Progenitor cell of endocrine pancreas (in vitro differentiated cells): ENCODE data around the gene SLC25A38. TPM values are rescaled to one million over a fixed set of nuclear protein-coding genes. Genes with fewer than 3 reads are reported as not detected.

Experiments used
- DNase-seq: peaks from one replicate; pipeline ENCODE4 v3.0.0; 2021; ENCODE audit warnings: low spot score; ENCODE audit not compliant: unreplicated experiment
- H3K27ac Mint-ChIP-seq: 2 replicates; pipeline ENCODE4 v1.8.0; 2021; ENCODE audit warnings: mild to moderate bottlenecking, moderate library complexity, mixed read lengths
- H3K27me3 Mint-ChIP-seq: 2 replicates; pipeline ENCODE4 v1.8.0; 2021; ENCODE audit warnings: mixed read lengths
- H3K36me3 Mint-ChIP-seq: 2 replicates; pipeline ENCODE4 v1.8.0; 2022; ENCODE audit warnings: mixed read lengths; ENCODE audit not compliant: insufficient read depth
- H3K4me1 Mint-ChIP-seq: 2 replicates; pipeline ENCODE4 v1.8.0; 2021; ENCODE audit warnings: low read depth, mixed read lengths
- H3K4me3 Mint-ChIP-seq: 2 replicates; pipeline ENCODE4 v1.8.0; 2021; ENCODE audit warnings: low read depth, mild to moderate bottlenecking, moderate library complexity, mixed read lengths
- H3K9me3 Mint-ChIP-seq: 2 replicates; pipeline ENCODE4 v1.8.0; 2021; ENCODE audit warnings: low read depth, mixed read lengths
- total RNA-seq: library from RNA; stranded (reverse); gene quantifications from 2 replicates; pipeline ENCODE4 v1.2.1, GENCODE V29; 2021
- TF ChIP-seq, protein P1 (sequence below): fragments of 200-600 bp; sonication (generic); IDR thresholded peaks from one replicate; pipeline ENCODE4 v1.5.0; 2021; ENCODE audit warnings: antibody characterized with exemption, mild to moderate bottlenecking; ENCODE audit not compliant: unreplicated experiment

Gene SLC25A38
- total RNA-seq, 1 donor from 2014 or later: 38.0 TPM

DNA sequence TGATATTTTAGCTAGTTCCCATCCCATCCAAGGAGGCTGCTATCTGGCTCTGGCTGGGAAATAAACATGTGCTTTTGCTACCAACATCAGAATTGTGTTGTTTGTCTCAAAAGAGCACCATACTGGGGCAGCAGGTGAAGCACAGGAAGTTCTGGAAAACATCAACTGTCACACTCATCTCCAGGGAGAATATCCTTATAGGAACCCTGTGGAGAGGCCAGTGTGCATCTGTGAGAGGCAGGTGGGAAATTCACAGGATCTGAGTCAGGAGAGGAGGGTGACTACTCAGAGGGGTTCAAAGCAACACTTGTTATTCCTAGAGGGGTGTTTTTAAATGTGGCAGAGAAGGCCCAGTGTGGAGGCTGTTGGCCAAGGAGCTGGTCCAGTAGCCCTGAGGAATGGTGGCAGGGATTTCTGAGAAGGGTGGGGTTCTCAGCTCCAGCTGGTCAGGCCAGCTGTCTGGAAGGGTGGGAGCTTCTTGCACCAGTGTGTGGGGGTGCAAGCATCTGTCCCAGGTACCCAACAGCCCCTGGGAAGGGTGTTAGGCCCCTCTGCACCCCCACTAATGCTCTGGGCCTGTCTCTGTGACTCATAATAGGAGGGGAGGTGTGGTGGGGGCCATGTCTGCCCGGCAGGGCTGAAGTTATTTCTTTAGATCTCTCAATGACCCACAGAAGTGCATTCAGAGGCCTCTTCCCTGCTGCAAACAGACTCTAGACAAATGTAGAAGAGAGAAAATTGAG lies 52.0 kb downstream of the SLC25A38 start:
- no peak for DNase-seq
- H3K36me3 Mint-ChIP-seq: no peaks in the 10 kb centered on the region
- no peaks in the 10 kb centered on the region for H3K9me3 Mint-ChIP-seq
- H3K27ac Mint-ChIP-seq: peak overlapping the region; percentile 44
- H3K4me3 Mint-ChIP-seq: no peak overlapping the region
- TF ChIP-seq, protein P1, sequence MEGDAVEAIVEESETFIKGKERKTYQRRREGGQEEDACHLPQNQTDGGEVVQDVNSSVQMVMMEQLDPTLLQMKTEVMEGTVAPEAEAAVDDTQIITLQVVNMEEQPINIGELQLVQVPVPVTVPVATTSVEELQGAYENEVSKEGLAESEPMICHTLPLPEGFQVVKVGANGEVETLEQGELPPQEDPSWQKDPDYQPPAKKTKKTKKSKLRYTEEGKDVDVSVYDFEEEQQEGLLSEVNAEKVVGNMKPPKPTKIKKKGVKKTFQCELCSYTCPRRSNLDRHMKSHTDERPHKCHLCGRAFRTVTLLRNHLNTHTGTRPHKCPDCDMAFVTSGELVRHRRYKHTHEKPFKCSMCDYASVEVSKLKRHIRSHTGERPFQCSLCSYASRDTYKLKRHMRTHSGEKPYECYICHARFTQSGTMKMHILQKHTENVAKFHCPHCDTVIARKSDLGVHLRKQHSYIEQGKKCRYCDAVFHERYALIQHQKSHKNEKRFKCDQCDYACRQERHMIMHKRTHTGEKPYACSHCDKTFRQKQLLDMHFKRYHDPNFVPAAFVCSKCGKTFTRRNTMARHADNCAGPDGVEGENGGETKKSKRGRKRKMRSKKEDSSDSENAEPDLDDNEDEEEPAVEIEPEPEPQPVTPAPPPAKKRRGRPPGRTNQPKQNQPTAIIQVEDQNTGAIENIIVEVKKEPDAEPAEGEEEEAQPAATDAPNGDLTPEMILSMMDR: no peak
- H3K27me3 Mint-ChIP-seq: peaks cover 10% of the 10 kb centered on the region
- H3K4me1 Mint-ChIP-seq: no peaks in the 10 kb centered on the region

DNA sequence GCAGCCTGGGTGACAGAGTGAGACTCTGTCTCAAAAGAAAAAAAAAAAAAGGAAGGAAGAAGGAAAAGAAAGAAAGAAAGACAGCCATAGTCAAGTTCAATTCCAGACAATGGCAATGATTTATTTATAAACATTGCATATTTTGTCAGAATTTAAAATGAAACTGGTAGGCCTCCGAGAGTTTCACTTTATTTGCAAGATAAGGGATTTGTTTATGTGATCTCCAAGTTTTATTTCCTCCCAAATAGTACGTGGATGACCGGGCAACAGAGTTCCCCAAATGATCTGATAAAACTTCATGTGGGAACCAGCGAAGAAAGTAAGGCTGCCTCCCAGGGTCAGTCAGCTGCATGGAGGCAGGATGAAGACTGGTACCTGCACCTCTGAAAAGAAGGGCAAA lies 55.7 kb downstream of the SLC25A38 start:
- Mint-ChIP-seq H3K27ac (no peak overlapping the region), H3K4me1 (peaks cover 4% of the 10 kb centered on the region), H3K27me3 (peaks cover 4% of the 10 kb centered on the region), H3K36me3 (no peaks in the 10 kb centered on the region), H3K9me3 (no peaks in the 10 kb centered on the region), H3K4me3 (no peak overlapping the region)
- TF ChIP-seq, protein P1: no peak
- no peak for DNase-seq

DNA sequence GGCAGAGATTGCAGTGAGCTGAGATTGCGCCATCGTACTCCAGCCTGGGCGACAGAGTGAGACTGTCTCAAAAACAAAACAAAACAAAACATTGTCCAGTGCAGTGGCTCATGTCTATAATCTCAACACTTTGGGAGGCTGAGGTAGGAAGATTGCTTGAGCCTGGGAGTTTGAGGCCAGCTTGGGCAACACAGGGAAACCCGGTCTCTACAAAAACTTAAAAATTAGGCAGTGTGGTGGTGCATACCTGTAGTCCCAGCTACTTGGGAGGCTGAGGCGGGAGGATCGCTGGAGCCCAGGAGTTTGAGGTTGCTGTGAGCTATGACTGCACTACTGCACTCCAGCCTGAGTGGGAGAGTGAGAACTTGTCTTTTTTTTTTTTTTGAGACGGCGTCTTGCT lies 57.1 kb downstream of the SLC25A38 start:
- no peak overlapping the region for H3K27ac Mint-ChIP-seq
- peaks cover 4% of the 10 kb centered on the region for H3K4me1 Mint-ChIP-seq
- H3K9me3 Mint-ChIP-seq: no peaks in the 10 kb centered on the region
- no peak overlapping the region for H3K4me3 Mint-ChIP-seq
- no peaks in the 10 kb centered on the region for H3K36me3 Mint-ChIP-seq
- H3K27me3 Mint-ChIP-seq: peaks cover 9% of the 10 kb centered on the region
- no peak for DNase-seq
- TF ChIP-seq, protein P1: no peak

GRCh38 chr3:39443530-39443929 lies 60.4 kb downstream of the SLC25A38 start:
- Mint-ChIP-seq H3K27me3 (peaks cover 13% of the 10 kb centered on the region), H3K9me3 (no peaks in the 10 kb centered on the region), H3K36me3 (no peaks in the 10 kb centered on the region), H3K4me3 (no peak overlapping the region), H3K27ac (no peak overlapping the region), H3K4me1 (peaks cover 4% of the 10 kb centered on the region)
- no peak for DNase-seq
- TF ChIP-seq, protein P1: no peak

- Mint-ChIP-seq H3K4me1 (peaks cover 4% of the 10 kb centered on the region), H3K27ac (no peak overlapping the region), H3K4me3 (no peak overlapping the region), H3K36me3 (no peaks in the 10 kb centered on the region), H3K27me3 (peaks cover 11% of the 10 kb centered on the region), H3K9me3 (no peaks in the 10 kb centered on the region)
- TF ChIP-seq, protein P1: no peak
- no peak for DNase-seq
Observed at GRCh38 chr3:39445927-39446326, 62.8 kb downstream of the SLC25A38 start.
